ENCODE measurements around the gene AKR7A3. TPM values are rescaled to one million over a fixed set of nuclear protein-coding genes. Genes with fewer than 3 reads are reported as not detected.
"Not testable (repeated sequence)": the region's sequence is repeated elsewhere in the genome, so short reads cannot be mapped to it uniquely, and the experiment has no call there.

AKR7A3 gene
- total RNA-seq, 1 donor from 2014 or later: 0.14 TPM

GRCh38 chr1:19284881-19285280 is 3.7 kb downstream of the AKR7A3 start:
- Histone ChIP-seq H3K4me1 (peaks cover 17% of the 10 kb centered on the region), H3K27me3 (ENCODE audit: low read depth) (no peaks in the 10 kb centered on the region), H3K27ac (replicated peaks) (no peak overlapping the region), H3K4me3 (no peak overlapping the region), H3K9me3 (replicated peaks) (no peaks in the 10 kb centered on the region), H3K36me3 (no peaks in the 10 kb centered on the region)
- intact Hi-C loops (cut with micrococcal nuclease): no loop called here
- TF ChIP-seq CTCF (IDR thresholded peaks at IDR 0.05; ENCODE audit: borderline replicate concordance): no peak
- no peak for DNase-seq

GRCh38 chr1:19283891-19284290 is 4.7 kb downstream of the AKR7A3 start:
- no peaks in the 10 kb centered on the region for H3K9me3 ChIP-seq (replicated peaks)
- TF ChIP-seq CTCF (IDR thresholded peaks at IDR 0.05; ENCODE audit: borderline replicate concordance): no peak
- DNase-seq: no peak
- no peak overlapping the region for H3K4me3 ChIP-seq
- no peaks in the 10 kb centered on the region for H3K36me3 ChIP-seq
- H3K27ac ChIP-seq (replicated peaks): no peak overlapping the region
- no peaks in the 10 kb centered on the region for H3K27me3 ChIP-seq (ENCODE audit: low read depth)
- intact Hi-C loops (cut with micrococcal nuclease): no loop called here
- peaks cover 7% of the 10 kb centered on the region for H3K4me1 ChIP-seq

DNA sequence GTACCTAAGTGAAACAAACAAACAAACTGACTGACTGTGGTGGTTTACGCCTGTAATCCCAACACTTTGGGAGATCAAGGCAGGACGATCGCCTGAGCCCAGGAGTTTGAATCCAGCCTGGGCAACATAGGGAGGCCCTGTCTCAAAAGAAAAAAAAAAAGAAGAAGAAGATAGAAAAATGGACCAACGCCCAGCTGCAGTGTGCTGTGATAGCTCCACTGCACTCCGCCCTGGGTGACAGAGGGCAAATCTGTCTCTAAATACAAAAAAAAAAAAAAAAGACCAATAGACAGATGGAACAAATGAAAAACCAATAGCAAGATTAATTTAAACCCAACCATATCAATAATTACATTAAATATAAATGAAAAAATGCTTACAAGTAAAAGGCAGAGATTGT is 13.9 kb downstream of the AKR7A3 start:
- no peak overlapping the region for H3K4me3 ChIP-seq
- no peaks in the 10 kb centered on the region for H3K4me1 ChIP-seq
- H3K27ac ChIP-seq (replicated peaks): no peak overlapping the region
- H3K27me3 ChIP-seq (ENCODE audit: low read depth): peaks cover 19% of the 10 kb centered on the region
- no peak for TF ChIP-seq CTCF (IDR thresholded peaks at IDR 0.05; ENCODE audit: borderline replicate concordance)
- H3K9me3 ChIP-seq (replicated peaks): peaks cover 35% of the 10 kb centered on the region
- intact Hi-C loops (cut with micrococcal nuclease): no loop called here
- no peaks in the 10 kb centered on the region for H3K36me3 ChIP-seq
- DNase-seq: no peak

GRCh38 chr1:19273844-19274531 is 14.6 kb downstream of the AKR7A3 start:
- H3K36me3 ChIP-seq; DNase-seq; H3K27ac ChIP-seq (replicated peaks); H3K4me1 ChIP-seq; intact Hi-C loops (cut with micrococcal nuclease): not testable (repeated sequence)
- peak overlapping the region; percentile 48 for H3K4me3 ChIP-seq
- H3K9me3 ChIP-seq (replicated peaks): peaks cover 35% of the 10 kb centered on the region
- peaks cover 19% of the 10 kb centered on the region for H3K27me3 ChIP-seq (ENCODE audit: low read depth)

DNA sequence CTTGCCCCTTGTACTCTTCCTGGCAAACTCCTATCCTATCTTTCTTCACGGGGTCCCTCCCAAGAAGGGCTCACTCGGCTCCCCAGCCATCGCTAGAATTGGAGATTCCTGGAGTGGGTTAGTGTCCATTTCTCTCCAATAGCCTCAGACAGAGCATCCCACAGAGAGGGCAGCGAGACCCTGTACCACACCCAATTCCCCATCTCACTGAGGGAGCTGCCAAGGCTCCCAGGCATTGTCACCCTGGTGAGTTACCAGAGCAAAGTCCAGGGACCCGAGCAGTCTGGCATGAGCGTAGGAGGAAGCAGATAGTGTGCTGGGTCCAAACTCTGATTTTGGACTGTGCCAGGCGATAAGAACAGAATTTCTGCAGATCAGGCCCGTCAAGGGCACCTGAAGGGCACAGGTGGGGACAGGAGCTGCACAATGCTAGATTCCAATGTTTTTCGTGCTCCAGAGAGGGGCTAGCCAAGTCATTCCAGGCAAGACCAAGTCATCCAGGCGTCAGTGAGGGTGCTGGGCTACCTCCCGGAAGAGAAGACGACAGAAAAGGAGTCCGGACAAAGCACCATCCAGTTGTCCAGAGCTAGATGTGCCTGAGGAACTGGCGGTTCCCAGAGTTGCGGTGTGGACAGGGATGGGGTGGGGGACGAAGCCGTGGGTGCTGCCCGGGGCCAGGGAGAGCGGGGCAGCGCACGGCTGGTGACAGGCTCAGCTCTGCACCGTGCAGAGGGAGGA is 15.3 kb downstream of the AKR7A3 start:
- Histone ChIP-seq H3K36me3 (no peaks in the 10 kb centered on the region), H3K27me3 (ENCODE audit: low read depth) (peaks cover 19% of the 10 kb centered on the region), H3K27ac (replicated peaks) (no peak overlapping the region), H3K4me3 (peak overlapping the region; percentile 48), H3K9me3 (replicated peaks) (peaks cover 35% of the 10 kb centered on the region), H3K4me1 (no peaks in the 10 kb centered on the region)
- intact Hi-C loops (cut with micrococcal nuclease): no loop called here
- TF ChIP-seq CTCF (IDR thresholded peaks at IDR 0.05; ENCODE audit: borderline replicate concordance): no peak
- DNase-seq: no peak

DNA sequence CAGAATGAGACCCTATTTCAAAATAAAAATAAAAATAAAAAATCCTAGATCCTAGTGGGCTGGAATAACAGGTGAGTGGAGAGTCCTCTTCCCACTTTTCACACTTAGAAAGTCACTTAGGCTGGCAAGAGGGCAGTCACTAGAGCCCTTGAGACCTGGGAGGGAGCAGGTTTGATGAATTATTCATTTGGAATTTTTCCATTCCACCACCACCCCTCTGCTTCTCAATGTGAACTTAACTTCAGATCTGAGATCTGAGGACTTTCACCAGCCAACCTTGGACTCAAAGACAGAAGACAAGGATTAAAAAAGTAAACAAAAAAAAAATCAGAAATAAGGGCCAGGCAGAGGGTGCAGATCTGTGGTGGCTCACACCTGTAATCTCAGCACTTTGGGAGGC is 16.5 kb downstream of the AKR7A3 start:
- Histone ChIP-seq H3K9me3 (replicated peaks) (peaks cover 25% of the 10 kb centered on the region), H3K36me3 (no peaks in the 10 kb centered on the region), H3K27me3 (ENCODE audit: low read depth) (peaks cover 19% of the 10 kb centered on the region), H3K27ac (replicated peaks) (no peak overlapping the region), H3K4me1 (no peaks in the 10 kb centered on the region), H3K4me3 (no peak overlapping the region)
- no peak for TF ChIP-seq CTCF (IDR thresholded peaks at IDR 0.05; ENCODE audit: borderline replicate concordance)
- DNase-seq: no peak
- intact Hi-C loops (cut with micrococcal nuclease): no loop called here

DNA sequence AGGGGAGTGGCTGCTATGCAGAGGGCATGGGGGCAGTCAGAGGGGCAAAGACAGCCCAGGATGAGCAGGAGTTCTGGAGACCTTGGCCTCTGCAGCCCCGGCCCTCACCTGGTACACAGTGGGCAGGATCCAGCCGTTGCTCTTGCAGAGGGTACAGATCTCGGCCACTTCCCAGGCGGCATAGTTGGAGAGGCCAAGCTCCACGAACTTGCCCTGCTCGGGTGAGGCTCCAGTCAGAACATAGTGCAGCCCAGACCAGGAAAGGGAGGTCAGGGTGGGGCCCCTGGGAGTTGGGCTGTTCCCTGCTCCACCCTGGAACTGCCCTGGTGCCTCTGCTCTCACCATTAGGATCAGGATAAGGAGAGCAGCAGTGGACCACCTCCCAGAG is 18.2 kb downstream of the AKR7A3 start:
- intact Hi-C loops (cut with micrococcal nuclease); H3K27ac ChIP-seq (replicated peaks); H3K4me1 ChIP-seq; DNase-seq; H3K36me3 ChIP-seq; H3K4me3 ChIP-seq: not testable (repeated sequence)
- H3K9me3 ChIP-seq (replicated peaks): peaks cover 11% of the 10 kb centered on the region
- peaks cover 19% of the 10 kb centered on the region for H3K27me3 ChIP-seq (ENCODE audit: low read depth)

GRCh38 chr1:19269427-19270342 is 18.9 kb downstream of the AKR7A3 start:
- H3K4me3 ChIP-seq; H3K27ac ChIP-seq (replicated peaks); intact Hi-C loops (cut with micrococcal nuclease); H3K4me1 ChIP-seq; H3K9me3 ChIP-seq (replicated peaks); H3K36me3 ChIP-seq; DNase-seq: not testable (repeated sequence)
- peaks cover 18% of the 10 kb centered on the region for H3K27me3 ChIP-seq (ENCODE audit: low read depth)
